Neural cell (in vitro differentiated cells): ENCODE measurements around the gene PPP1R15B.

Source experiments
- CTCF ChIP-seq: fragments of 450-650 bp; IDR thresholded peaks from 2 replicates; pipeline ENCODE4 v1.5.1; 2014; ENCODE audit warnings: antibody characterized with exemption, mild to moderate bottlenecking, moderate library complexity; ENCODE audit not compliant: poor library complexity, severe bottlenecking
- MXI1 ChIP-seq: fragments of 450-650 bp; conservative IDR thresholded peaks from 2 replicates; pipeline ENCODE4 v1.6.1; 2014; ENCODE audit warnings: antibody characterized with exemption, mild to moderate bottlenecking; ENCODE audit not compliant: poor library complexity, severe bottlenecking
- RAD21 ChIP-seq: fragments of 450-650 bp; conservative IDR thresholded peaks from 2 replicates; pipeline ENCODE4 v1.6.1; 2014; ENCODE audit warnings: antibody characterized with exemption, mild to moderate bottlenecking, moderate library complexity

- no peak for TF ChIP-seq CTCF
- no peak for TF ChIP-seq RAD21
- TF ChIP-seq MXI1, result no peak
Measured at GRCh38 chr1:204377800-204378668, 33.6 kb downstream of the PPP1R15B start.
